ENCODE data around the gene ACOT8. TPM values are rescaled to one million over a fixed set of nuclear protein-coding genes. Genes with fewer than 3 reads are reported as not detected.
"Not testable (repeated sequence)": the region's sequence is repeated elsewhere in the genome, so short reads cannot be mapped to it uniquely, and the experiment has no call there.

ACOT8 gene
- total RNA-seq, 1 donor from 2014 or later: 19.7 TPM

GRCh38 chr20:45834797-45835161, 22.4 kb downstream of the ACOT8 start:
- DNase-seq (ENCODE audit: low spot score): no peak

GRCh38 chr20:45833883-45834796, 23.1 kb downstream of the ACOT8 start:
- intact Hi-C loops (cut with DNase I): no loop called here
- DNase-seq (ENCODE audit: low spot score) (peak; percentile 88), ATAC-seq (peak; percentile 72)

More at GRCh38 chr20:45834797-45835161, 22.4 kb downstream of the ACOT8 start:
- ATAC-seq: no peak
- intact Hi-C loops (cut with DNase I): no loop called here

GRCh38 chr20:45833030-45833882, 23.9 kb downstream of the ACOT8 start, which contains the start of gene SNX21:
Gene SNX21 (plus strand): TSS chr20:45833799. CDS start chr20:45833920, 121 bp downstream.
- DNase-seq (ENCODE audit: low spot score): peak; percentile 92
- ATAC-seq: peak; percentile 92
- intact Hi-C loops (cut with DNase I): no loop called here

GRCh38 chr20:45832619-45833018, 24.6 kb downstream of the ACOT8 start:
- no peak for DNase-seq (ENCODE audit: low spot score)
- ATAC-seq: no peak
- intact Hi-C loops (cut with DNase I): no loop called here

- intact Hi-C loops (cut with DNase I): loop anchor here (10.0 kb wide), 1 partner anchor 685 kb away; the partner anchor contains the start of gene ZNF334
- not testable (repeated sequence) for DNase-seq (ENCODE audit: low spot score); ATAC-seq
Measured at GRCh38 chr20:45829673-45830106, 27.5 kb downstream of the ACOT8 start.

- no peak for ATAC-seq
- peak; percentile 74 for DNase-seq (ENCODE audit: low spot score)
- intact Hi-C loops (cut with DNase I): loop anchor here (10.0 kb wide), 1 partner anchor 686 kb away; the partner anchor contains the start of gene ZNF334
Measured at GRCh38 chr20:45828589-45828988, 28.6 kb downstream of the ACOT8 start.

- ATAC-seq: no peak
- no peak for DNase-seq (ENCODE audit: low spot score)
- intact Hi-C loops (cut with DNase I): loop anchor here (10.0 kb wide), 1 partner anchor 687 kb away; the partner anchor contains the start of gene ZNF334
Measured at GRCh38 chr20:45827712-45828111, 29.5 kb downstream of the ACOT8 start.

- ATAC-seq (no peak), DNase-seq (ENCODE audit: low spot score) (no peak)
- intact Hi-C loops (cut with DNase I): loop anchor here (10.0 kb wide), 1 partner anchor 688 kb away; the partner anchor contains the start of gene ZNF334
Measured at GRCh38 chr20:45827030-45827652, 30.1 kb downstream of the ACOT8 start, which contains the start of gene TNNC2. Gene TNNC2 (minus strand): TSS chr20:45827312. CDS start chr20:45827248, 64 bp downstream.

GRCh38 chr20:45826381-45827019, 30.7 kb downstream of the ACOT8 start:
- DNase-seq (ENCODE audit: low spot score) (no peak), ATAC-seq (peak; percentile 79)
- intact Hi-C loops (cut with DNase I): loop anchor here (10.0 kb wide), 1 partner anchor 688 kb away; the partner anchor contains the start of gene ZNF334

GRCh38 chr20:45823949-45824835, 33.0 kb downstream of the ACOT8 start:
- DNase-seq (ENCODE audit: low spot score): peak; percentile 63
- peak; percentile 41 for ATAC-seq
- intact Hi-C loops (cut with DNase I): loop anchor here (10.0 kb wide), 1 partner anchor 691 kb away; the partner anchor contains the start of gene ZNF334

- DNase-seq (ENCODE audit: low spot score): no peak
- intact Hi-C loops (cut with DNase I): loop anchor here (10.0 kb wide), 1 partner anchor 692 kb away; the partner anchor contains the start of gene ZNF334
- ATAC-seq: no peak
Measured at GRCh38 chr20:45822857-45823256, 34.3 kb downstream of the ACOT8 start.

GRCh38 chr20:45821947-45822346, 35.2 kb downstream of the ACOT8 start:
- ATAC-seq: no peak
- intact Hi-C loops (cut with DNase I): loop anchor here (10.0 kb wide), 1 partner anchor 693 kb away; the partner anchor contains the start of gene ZNF334
- DNase-seq (ENCODE audit: low spot score): no peak

- DNase-seq (ENCODE audit: low spot score) (no peak), ATAC-seq (no peak)
- intact Hi-C loops (cut with DNase I): no loop called here
Measured at GRCh38 chr20:45819466-45819865, 37.7 kb downstream of the ACOT8 start.

GRCh38 chr20:45818239-45818638, 39.0 kb downstream of the ACOT8 start:
- no peak for ATAC-seq
- intact Hi-C loops (cut with DNase I): no loop called here

GRCh38 chr20:45817376-45818194, 39.6 kb downstream of the ACOT8 start:
- peak; percentile 77 for ATAC-seq
- no peak for DNase-seq (ENCODE audit: low spot score)
- intact Hi-C loops (cut with DNase I): no loop called here

More at GRCh38 chr20:45818239-45818638, 39.0 kb downstream of the ACOT8 start:
- no peak for DNase-seq (ENCODE audit: low spot score)

- intact Hi-C loops (cut with DNase I): no loop called here
- ATAC-seq (no peak), DNase-seq (ENCODE audit: low spot score) (no peak)
Measured at GRCh38 chr20:45816951-45817350, 40.2 kb downstream of the ACOT8 start.

Measured in sciatic nerve (tissue), 2 donors.